GM23338 (cell line): ENCODE data around the gene UVSSA. TPM values are rescaled to one million over a fixed set of nuclear protein-coding genes. Genes with fewer than 3 reads are reported as not detected.

Experiments
- ATAC-seq: fragments of 200-7000 bp; cut with Tn5 transposase; 3 replicates; pipeline ENCODE4 v1.9.1; 2020
- DNase-seq: peaks from one replicate; pipeline ENCODE4 v3.0.0-alpha.2; 2015; ENCODE audit warnings: low spot score
- H2AFZ ChIP-seq: fragments of 200-600 bp; sonication (generic); 2 replicates; pipeline ENCODE4 v1.8.0; 2016; ENCODE audit warnings: antibody characterized with exemption, mild to moderate bottlenecking, moderate library complexity
- H3F3A ChIP-seq: fragments of 200-600 bp; sonication (generic); replicated peaks from 2 replicates; pipeline ENCODE4 v1.8.0; 2017; ENCODE audit warnings: antibody characterized with exemption, mixed run types, low read depth
- H3K27ac ChIP-seq: fragments of 200-600 bp; sonication (generic); 2 replicates; pipeline ENCODE4 v1.6.1; 2016; ENCODE audit warnings: low read depth
- H3K27me3 ChIP-seq: fragments of 200-600 bp; sonication (generic); 2 replicates; pipeline ENCODE4 v1.8.0; 2016; ENCODE audit warnings: mild to moderate bottlenecking, mixed run types, moderate library complexity; ENCODE audit not compliant: insufficient read depth
- H3K36me3 ChIP-seq: fragments of 200-600 bp; sonication (generic); 2 replicates; pipeline ENCODE4 v1.8.0; 2016; ENCODE audit warnings: mild to moderate bottlenecking; ENCODE audit not compliant: insufficient read depth
- H3K4me1 ChIP-seq: fragments of 200-600 bp; sonication (generic); 2 replicates; pipeline ENCODE4 v1.8.0; 2016; ENCODE audit warnings: mild to moderate bottlenecking, moderate library complexity; ENCODE audit not compliant: insufficient read depth
- H3K4me2 ChIP-seq: fragments of 200-600 bp; sonication (generic); 2 replicates; pipeline ENCODE4 v1.7.1; 2017; ENCODE audit warnings: mixed run types
- H3K4me3 ChIP-seq: fragments of 200-600 bp; sonication (generic); 2 replicates; pipeline ENCODE4 v1.6.1; 2016; ENCODE audit warnings: mixed run types
- H3K79me2 ChIP-seq: fragments of 200-600 bp; sonication (generic); replicated peaks from 2 replicates; pipeline ENCODE4 v1.8.0; 2017; ENCODE audit warnings: mild to moderate bottlenecking; ENCODE audit not compliant: insufficient read depth
- H3K9me2 ChIP-seq: fragments of 200-600 bp; sonication (generic); 2 replicates; pipeline ENCODE4 v1.8.0; 2017; ENCODE audit not compliant: insufficient read depth
- H4K20me1 ChIP-seq: fragments of 200-600 bp; sonication (generic); replicated peaks from 2 replicates; pipeline ENCODE4 v1.8.0; 2017; ENCODE audit warnings: mild to moderate bottlenecking; ENCODE audit not compliant: insufficient read depth
- H3K27ac Mint-ChIP-seq: 2 replicates; pipeline ENCODE4 v1.8.0; 2020; ENCODE audit warnings: inconsistent platforms, mild to moderate bottlenecking, moderate library complexity, mixed read lengths
- H3K27me3 Mint-ChIP-seq: 3 replicates; pipeline ENCODE4 v1.8.0; 2022; ENCODE audit warnings: low read depth, mild to moderate bottlenecking, moderate library complexity, mixed read lengths, inconsistent platforms; ENCODE audit not compliant: insufficient read depth, poor library complexity
- H3K36me3 Mint-ChIP-seq: 3 replicates; pipeline ENCODE4 v1.8.0; 2021; ENCODE audit warnings: low read depth, mild to moderate bottlenecking, inconsistent platforms, moderate library complexity, mixed read lengths
- H3K4me1 Mint-ChIP-seq: 3 replicates; pipeline ENCODE4 v1.8.0; 2020; ENCODE audit warnings: mild to moderate bottlenecking, inconsistent platforms, mixed read lengths
- H3K4me3 Mint-ChIP-seq: 3 replicates; pipeline ENCODE4 v1.8.0; 2021; ENCODE audit warnings: moderate library complexity, mild to moderate bottlenecking, inconsistent platforms, mixed read lengths
- H3K9me3 Mint-ChIP-seq: 3 replicates; pipeline ENCODE4 v1.8.0; 2020; ENCODE audit warnings: moderate library complexity, mild to moderate bottlenecking, inconsistent platforms, mixed read lengths
- CREB1 ChIP-seq: fragments of 250-450 bp; sonication (Bioruptor Pico); IDR thresholded peaks from 2 replicates; pipeline ENCODE4 v1.5.0; 2020; ENCODE audit warnings: low read depth, mild to moderate bottlenecking, moderate library complexity
- CTCF ChIP-seq, 2 experiments: fragments of 200-600 bp in 1 of 2; sonication (generic) in 1 of 2; conservative IDR thresholded peaks; 2 replicates each; pipeline versions ENCODE4 v1.5.1 to v1.6.1; 2016 to 2017; ENCODE audit warnings: antibody characterized with exemption in 2 of 2, low read depth in 2 of 2, mild to moderate bottlenecking in 2 of 2, moderate library complexity in 1 of 2
- EZH2phosphoT487 ChIP-seq: fragments of 200-600 bp; sonication (generic); IDR thresholded peaks from one replicate; pipeline ENCODE4 v1.8.1; 2018; ENCODE audit warnings: antibody characterized with exemption; ENCODE audit not compliant: unreplicated experiment
- JUNB ChIP-seq: IDR thresholded peaks from one replicate; pipeline ENCODE4 v1.6.1; 2016; ENCODE audit warnings: antibody characterized with exemption; ENCODE audit not compliant: unreplicated experiment
- NANOG ChIP-seq: IDR thresholded peaks from 2 replicates; pipeline ENCODE4 v1.6.1; 2016; ENCODE audit warnings: antibody characterized with exemption, borderline replicate concordance
- POLR2AphosphoS5 ChIP-seq: IDR thresholded peaks from 2 replicates; pipeline ENCODE4 v1.6.1; 2016; ENCODE audit warnings: antibody characterized with exemption, low read depth
- REST ChIP-seq: IDR thresholded peaks from one replicate; pipeline ENCODE4 v1.6.1; 2018; ENCODE audit warnings: antibody characterized with exemption; ENCODE audit not compliant: unreplicated experiment
- ZNF114 ChIP-seq: fragments of 250-450 bp; sonication (Bioruptor Pico); IDR thresholded peaks from 2 replicates; pipeline ENCODE4 v1.5.0; 2020; ENCODE audit warnings: mild to moderate bottlenecking, moderate library complexity
- ZNF331 ChIP-seq: fragments of 250-450 bp; sonication (Bioruptor Pico); IDR thresholded peaks from 2 replicates; pipeline ENCODE4 v1.5.0; 2020; ENCODE audit warnings: low read depth, mild to moderate bottlenecking, moderate library complexity
- ZNF462 ChIP-seq: fragments of 250-450 bp; sonication (Bioruptor Pico); IDR thresholded peaks from 2 replicates; pipeline ENCODE4 v1.5.0; 2020; ENCODE audit warnings: mild to moderate bottlenecking, moderate library complexity
- polyA plus RNA-seq: library from polyadenylated mRNA; unstranded; fragments of >200 nt; fragmentation: Nextera tagmentation; extraction: Ambion mirVana; gene quantifications from 2 replicates; pipeline ENCODE4 v1.2.1, GENCODE V29; 2016
- total RNA-seq: library from RNA; depleted of rRNA; stranded (reverse); fragments of >200 nt; shearing (Covaris generic); gene quantifications from 2 replicates; pipeline ENCODE4 v1.2.3, GENCODE V29; 2014

UVSSA gene
- total and polyA plus RNA-seq, 2 experiments from 2014 or later = 6.5 to 27.7 TPM

- Histone ChIP-seq H3K4me3 (peak overlapping the region; percentile 34; the same call in 1 of the 2 replicates), H3K27ac (no peak overlapping the region), H3K4me1 (peaks cover 4% of the 10 kb centered on the region; the same call in 1 of the 2 replicates), H3K79me2 (no peaks in the 10 kb centered on the region), H3K4me2 (no peak overlapping the region), H4K20me1 (peaks cover 3% of the 10 kb centered on the region), H2AFZ (no peak overlapping the region), H3F3A (0 out of 2 replicates have a peak, but pooled peaks cover 3% of the 10 kb centered on the region), H3K27me3 (peaks cover 59% of the 10 kb centered on the region), H3K9me2 (no peaks in the 10 kb centered on the region), H3K36me3 (no peaks in the 10 kb centered on the region)
- TF ChIP-seq ZNF462 (no peak), JUNB (no peak), EZH2phosphoT487 (no peak), ZNF331 (no peak), REST (no peak), CREB1 (CRISPR knock-in tag) (no peak), POLR2AphosphoS5 (no peak), ZNF114 (no peak), NANOG (no peak), CTCF (conservative IDR thresholded peaks at IDR 0.05; ENCODE audit: low read depth in 2 of 2) (no peak)
- ATAC-seq = no peak
- Mint-ChIP-seq H3K9me3 (no peaks in the 10 kb centered on the region; the same call in 1 of the 3 replicates), H3K27me3 (peaks cover 63% of the 10 kb centered on the region), H3K36me3 (no peaks in the 10 kb centered on the region; the same call in 2 of the 3 replicates), H3K4me3 (0 out of 3 replicates have a peak overlapping the region, but pooled peaks have one; percentile 19), H3K4me1 (peaks cover 6% of the 10 kb centered on the region), H3K27ac (no peak overlapping the region)
- DNase-seq = no peak
These were observed 66.2 kb downstream of the UVSSA start for GRCh38 chr4:1413204-1413663.
